Raji (cell line): Measurements from ENCODE around the gene ARHGAP6.

Experiments used
- POLR2A ChIP-seq: IDR thresholded peaks from 2 replicates; pipeline ENCODE4 v1.6.1; 2011; ENCODE audit warnings: low read depth, low read length, control low read depth; ENCODE audit not compliant: insufficient read depth

ARHGAP6 gene

GRCh38 chrX:11215191-11215921 is 450.4 kb downstream of the ARHGAP6 start:
- no peak for TF ChIP-seq POLR2A

DNA sequence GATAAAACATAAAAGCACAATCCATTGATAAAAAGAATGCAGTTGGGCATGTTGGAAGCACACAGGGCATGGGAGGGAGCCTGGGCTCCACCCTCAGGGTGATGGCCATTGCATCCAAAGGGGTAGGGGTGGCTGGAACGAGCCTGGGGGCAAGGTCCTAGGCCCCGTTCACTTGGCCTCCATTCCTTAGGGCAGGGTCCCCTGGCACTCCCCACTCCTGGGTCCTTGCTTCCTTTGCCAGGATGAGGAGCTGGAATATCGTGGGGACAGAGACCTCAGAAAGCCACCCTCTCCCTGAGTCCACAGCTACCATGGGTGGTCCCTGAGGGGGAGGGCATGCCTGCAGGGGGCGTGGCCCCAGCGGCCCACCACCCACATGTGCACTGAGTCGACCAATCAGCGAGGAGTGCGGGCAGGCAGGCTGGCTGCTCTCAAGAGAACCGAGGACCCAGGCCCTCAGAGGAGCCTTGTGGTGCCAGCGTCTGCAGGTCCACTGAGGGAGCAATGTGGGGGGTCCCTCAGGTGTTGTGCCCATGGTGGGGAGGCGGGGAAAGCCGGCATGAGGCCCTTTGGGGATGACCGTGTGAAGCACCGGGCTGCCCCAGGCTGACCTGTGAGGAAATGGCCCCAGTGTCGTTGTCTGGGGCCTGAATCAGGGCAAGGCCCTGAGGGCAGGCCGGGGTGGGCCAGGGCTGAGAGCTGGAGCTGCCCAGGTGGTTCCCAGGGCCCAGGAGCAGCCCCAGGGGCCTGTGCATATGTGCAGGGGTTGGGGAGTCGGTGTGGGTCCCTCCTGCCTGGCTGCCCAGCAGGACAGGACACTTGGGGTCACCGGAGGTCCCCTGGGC is 451.2 kb downstream of the ARHGAP6 start:
- no peak for TF ChIP-seq POLR2A

GRCh38 chrX:11212741-11213140 is 453.0 kb downstream of the ARHGAP6 start:
- no peak for TF ChIP-seq POLR2A

GRCh38 chrX:11210415-11210801 is 455.3 kb downstream of the ARHGAP6 start:
- TF ChIP-seq POLR2A: no peak

GRCh38 chrX:11209798-11210414 is 455.8 kb downstream of the ARHGAP6 start:
- no peak for TF ChIP-seq POLR2A

DNA sequence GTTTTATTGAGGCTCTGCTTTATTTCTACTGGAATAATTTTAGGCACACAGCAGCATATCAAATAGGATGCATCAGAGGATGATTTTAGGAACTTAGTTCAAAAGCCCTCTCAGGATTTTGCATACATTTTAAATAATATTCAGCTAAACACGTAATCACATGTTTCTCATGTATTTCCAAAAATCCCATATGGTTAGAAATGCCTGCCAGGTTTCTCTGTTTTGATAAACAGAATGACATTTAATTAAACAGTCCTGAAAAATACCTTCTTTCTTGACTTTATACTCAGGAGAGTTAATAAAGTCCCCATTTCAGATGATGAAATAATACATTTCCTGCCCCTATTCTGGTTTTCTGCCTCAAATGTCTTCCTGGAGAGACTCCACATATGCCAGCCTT is 459.0 kb downstream of the ARHGAP6 start:
- no peak for TF ChIP-seq POLR2A

GRCh38 chrX:11205796-11206195 is 459.9 kb downstream of the ARHGAP6 start:
- no peak for TF ChIP-seq POLR2A

GRCh38 chrX:11197671-11198070 is 468.0 kb downstream of the ARHGAP6 start:
- no peak for TF ChIP-seq POLR2A

DNA sequence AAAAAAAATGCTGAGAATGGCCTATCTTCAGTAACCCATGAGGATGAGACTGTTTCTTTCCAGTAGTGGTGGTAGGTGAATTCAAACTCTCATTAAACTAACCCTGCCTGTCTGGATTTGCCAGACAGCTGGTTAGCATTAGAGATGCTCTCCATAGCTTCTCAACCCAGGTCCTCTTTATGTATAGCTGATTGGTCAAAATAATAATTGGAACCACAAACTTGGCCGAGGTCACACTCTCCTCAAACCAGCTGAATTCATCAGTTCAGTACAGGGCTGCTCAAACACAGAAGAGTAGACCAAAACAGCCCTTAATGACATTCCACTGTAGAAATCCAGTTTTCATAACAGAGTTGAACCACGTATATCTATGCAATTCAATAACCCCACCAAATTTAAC is 469.2 kb downstream of the ARHGAP6 start:
- TF ChIP-seq POLR2A: no peak

GRCh38 chrX:11193035-11193469 is 472.7 kb downstream of the ARHGAP6 start:
- TF ChIP-seq POLR2A: no peak

DNA sequence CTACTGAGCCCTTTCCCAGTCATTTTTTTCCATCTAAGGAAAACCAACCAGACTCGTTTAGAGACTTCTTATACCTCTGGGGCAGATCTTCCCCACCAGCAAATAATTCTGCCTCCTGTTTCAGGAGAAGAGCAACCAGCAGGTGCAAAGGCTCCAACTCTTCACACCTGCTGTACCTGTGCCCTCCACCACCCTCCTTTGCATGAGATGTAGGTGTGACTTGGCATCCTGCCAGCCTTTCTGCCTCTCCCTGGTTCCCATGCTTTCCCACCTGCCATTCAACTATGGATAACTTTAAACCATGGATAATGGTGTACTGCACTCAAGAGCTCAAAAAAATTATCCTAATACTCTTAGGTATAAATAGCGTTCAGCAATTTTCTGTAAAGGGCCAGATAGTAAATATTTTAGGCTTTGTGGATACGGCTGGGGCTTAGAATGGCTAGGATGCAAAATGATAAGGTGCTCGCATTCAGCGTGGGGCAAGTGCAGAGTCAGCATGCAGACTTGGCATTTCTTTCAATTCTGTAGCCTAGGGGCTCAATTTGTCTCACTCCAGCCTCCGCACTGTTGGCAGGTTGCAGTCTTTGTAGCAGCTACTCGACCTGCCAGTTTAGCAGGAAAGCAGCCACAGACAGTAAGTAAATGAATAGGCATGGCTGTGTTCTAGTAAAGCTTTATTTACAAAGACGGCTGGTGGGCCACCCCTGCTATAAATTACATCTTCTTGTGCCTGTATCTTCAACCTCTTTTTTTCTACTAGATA is 474.8 kb downstream of the ARHGAP6 start:
- no peak for TF ChIP-seq POLR2A

GRCh38 chrX:11189097-11189496 is 476.6 kb downstream of the ARHGAP6 start:
- no peak for TF ChIP-seq POLR2A

DNA sequence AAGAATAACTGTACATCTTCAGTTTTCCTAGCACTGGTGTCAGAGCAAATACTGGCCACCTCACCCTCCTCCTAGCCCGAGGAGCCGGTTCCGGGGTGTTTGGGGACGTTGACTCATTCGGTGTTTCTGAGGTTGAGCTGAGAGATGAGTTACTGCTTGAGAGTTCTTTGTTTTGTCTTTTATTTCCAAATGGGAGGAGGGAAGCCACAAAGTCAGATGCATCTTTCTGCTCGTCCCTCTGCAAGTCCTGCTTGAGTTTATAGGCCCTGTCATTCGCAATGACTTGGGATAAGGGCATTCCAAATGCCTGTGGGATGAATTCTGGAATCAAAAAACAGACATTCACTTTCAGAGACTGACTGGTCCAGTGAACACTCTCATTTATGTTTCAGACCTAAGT is 477.1 kb downstream of the ARHGAP6 start:
- no peak for TF ChIP-seq POLR2A

DNA sequence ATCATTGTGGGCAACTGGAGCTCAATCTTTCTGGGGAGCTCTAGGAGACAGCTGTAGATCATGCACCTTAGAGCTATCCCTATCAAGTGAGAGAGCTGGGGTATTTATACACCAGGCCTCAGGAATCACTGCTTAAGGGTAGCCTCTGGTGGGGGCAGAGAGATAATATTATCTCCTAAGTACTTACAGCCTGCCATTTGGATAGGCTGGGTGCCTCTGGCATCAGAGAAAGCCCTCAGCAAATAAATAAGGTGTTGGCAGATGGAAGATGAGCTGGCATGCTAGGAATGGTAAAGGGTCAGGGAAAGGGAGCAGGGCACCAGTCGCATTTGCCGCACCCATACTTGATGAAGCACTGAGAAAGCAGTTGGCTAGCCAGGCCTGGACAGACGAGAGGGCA is 478.7 kb downstream of the ARHGAP6 start:
- TF ChIP-seq POLR2A: no peak

- TF ChIP-seq POLR2A: no peak
These were observed 479.9 kb downstream of the ARHGAP6 start for GRCh38 chrX:11185861-11186260.
